Esophagus (tissue), 2 donors: ENCODE measurements around the gene PARD3. TPM values are rescaled to one million over a fixed set of nuclear protein-coding genes. Genes with fewer than 3 reads are reported as not detected.

Source experiments
- H3K27ac ChIP-seq, 2 donors: one replicate each; pipeline ENCODE4 v1.5.1; 2013; ENCODE audit warnings: low read depth in 2 of 2, mild to moderate bottlenecking in 2 of 2, inconsistent platforms in 1 of 2, low read length in 1 of 2, moderate library complexity in 1 of 2
- H3K27me3 ChIP-seq, 2 donors: one replicate each; pipeline ENCODE4 v1.6.1; 2013; ENCODE audit warnings: low read length in 2 of 2, control low read depth in 1 of 2, mild to moderate bottlenecking in 1 of 2; ENCODE audit not compliant: insufficient read depth in 2 of 2, control insufficient read depth in 1 of 2
- H3K36me3 ChIP-seq, 2 donors: one replicate each; pipeline ENCODE4 v1.6.1; 2013; ENCODE audit warnings: low read length in 1 of 2; ENCODE audit not compliant: control insufficient read depth in 2 of 2, insufficient read depth in 2 of 2
- H3K4me1 ChIP-seq, 2 donors: one replicate each; pipeline ENCODE4 v1.6.1; 2013; ENCODE audit warnings: low read length in 1 of 2; ENCODE audit not compliant: control insufficient read depth in 2 of 2, insufficient read depth in 2 of 2
- H3K4me3 ChIP-seq, 2 donors: one replicate each; pipeline ENCODE4 v1.5.1; 2013; ENCODE audit warnings: low read length in 2 of 2, mild to moderate bottlenecking in 2 of 2, low read depth in 1 of 2, moderate library complexity in 1 of 2
- H3K9me3 ChIP-seq, 2 donors: one replicate each; pipeline ENCODE4 v1.6.1; 2013; ENCODE audit warnings: mild to moderate bottlenecking in 2 of 2, low read depth in 1 of 2, low read length in 1 of 2, moderate library complexity in 1 of 2; ENCODE audit not compliant: control insufficient read depth in 2 of 2, insufficient read depth in 1 of 2
- WGBS, 2 donors: extraction: QIAGEN DNeasy Blood & Tissue Kit; methylation state at CpG; one replicate each; pipeline ENCODE4 v1.1.7; 2013; 5-methylcytosine and 5-hydroxymethylcytosine counted together
- polyA plus RNA-seq, 2 donors: library from polyadenylated mRNA; stranded (reverse); fragments of 200-250 nt; gene quantifications; one replicate each; pipeline ENCODE4 v1.2.3, GENCODE V29; 2013
- donor health status: healthy with polysubstance abuse.
- donor health status: Bipolar disorder and iron deficiency.

PARD3 gene
- polyA plus RNA-seq, 2 donors = 40.3 to 71.3 TPM

GRCh38 chr10:34498821-34499220 is 316.3 kb downstream of the PARD3 start:
- H3K27me3 ChIP-seq = no peaks in the 10 kb centered on the region

GRCh38 chr10:34495938-34496337 is 319.2 kb downstream of the PARD3 start:
- H3K9me3 ChIP-seq = no peaks in the 10 kb centered on the region
- H3K27ac ChIP-seq = no peak overlapping the region
- H3K36me3 ChIP-seq = no peaks in the 10 kb centered on the region
- no peaks in the 10 kb centered on the region for H3K27me3 ChIP-seq
- no peaks in the 10 kb centered on the region for H3K4me1 ChIP-seq
- no peak overlapping the region for H3K4me3 ChIP-seq
- 68 to 78% methylated on average over 2 of the region's 2 CpGs for WGBS, 2 donors

More at GRCh38 chr10:34498821-34499220, 316.3 kb downstream of the PARD3 start:
- H3K4me3 ChIP-seq = no peak overlapping the region
- WGBS, 2 donors = 95 to 96% methylated on average over 1 of the region's 1 CpG
- no peaks in the 10 kb centered on the region for H3K36me3 ChIP-seq
- no peak overlapping the region for H3K27ac ChIP-seq
- no peaks in the 10 kb centered on the region for H3K4me1 ChIP-seq
- H3K9me3 ChIP-seq = no peaks in the 10 kb centered on the region

GRCh38 chr10:34494012-34494411 is 321.1 kb downstream of the PARD3 start:
- Histone ChIP-seq H3K27ac (no peak overlapping the region), H3K4me1 (no peaks in the 10 kb centered on the region), H3K27me3 (no peaks in the 10 kb centered on the region), H3K4me3 (no peak overlapping the region), H3K9me3 (no peaks in the 10 kb centered on the region), H3K36me3 (no peaks in the 10 kb centered on the region)
- 93 to 97% methylated on average over 5 of the region's 5 CpGs for WGBS, 2 donors

GRCh38 chr10:34492081-34492480 is 323.0 kb downstream of the PARD3 start:
- Histone ChIP-seq H3K9me3 (no peaks in the 10 kb centered on the region), H3K27ac (no peak overlapping the region), H3K27me3 (no peaks in the 10 kb centered on the region), H3K36me3 (no peaks in the 10 kb centered on the region), H3K4me1 (no peaks in the 10 kb centered on the region), H3K4me3 (no peak overlapping the region)
- WGBS, 2 donors = 51 to 69% methylated on average over 7 of the region's 7 CpGs

GRCh38 chr10:34491678-34492077 is 323.4 kb downstream of the PARD3 start:
- WGBS, 2 donors = 29 to 41% methylated on average over 3 of the region's 3 CpGs
- H3K27me3 ChIP-seq = no peaks in the 10 kb centered on the region
- no peak overlapping the region for H3K4me3 ChIP-seq
- no peaks in the 10 kb centered on the region for H3K4me1 ChIP-seq
- H3K36me3 ChIP-seq = no peaks in the 10 kb centered on the region
- no peaks in the 10 kb centered on the region for H3K9me3 ChIP-seq
- H3K27ac ChIP-seq = no peak overlapping the region

GRCh38 chr10:34489973-34490745 is 324.9 kb downstream of the PARD3 start:
- no peaks in the 10 kb centered on the region for H3K36me3 ChIP-seq
- WGBS, 2 donors = 43 to 70% methylated on average over 7 of the region's 7 CpGs
- H3K4me3 ChIP-seq = no peak overlapping the region
- H3K4me1 ChIP-seq = no peaks in the 10 kb centered on the region
- H3K9me3 ChIP-seq = no peaks in the 10 kb centered on the region
- H3K27me3 ChIP-seq = no peaks in the 10 kb centered on the region
- peak overlapping the region; percentile 11 to 37 for H3K27ac ChIP-seq

- Histone ChIP-seq H3K4me1 (no peaks in the 10 kb centered on the region), H3K27ac (no peak overlapping the region), H3K36me3 (no peaks in the 10 kb centered on the region), H3K27me3 (no peaks in the 10 kb centered on the region), H3K9me3 (no peaks in the 10 kb centered on the region), H3K4me3 (no peak overlapping the region)
- WGBS, 2 donors = 78 to 85% methylated on average over 3 of the region's 3 CpGs
Observed at GRCh38 chr10:34489411-34489810, 325.7 kb downstream of the PARD3 start.

- no peaks in the 10 kb centered on the region for H3K36me3 ChIP-seq
- 95 to 97% methylated on average over 22 of the region's 22 CpGs for WGBS, 2 donors
- H3K4me1 ChIP-seq = no peaks in the 10 kb centered on the region
- H3K4me3 ChIP-seq = no peak overlapping the region
- no peaks in the 10 kb centered on the region for H3K9me3 ChIP-seq
- no peaks in the 10 kb centered on the region for H3K27me3 ChIP-seq
- H3K27ac ChIP-seq = no peak overlapping the region
Observed at GRCh38 chr10:34488476-34489130, 326.5 kb downstream of the PARD3 start.

- Histone ChIP-seq H3K4me1 (no peaks in the 10 kb centered on the region), H3K9me3 (no peaks in the 10 kb centered on the region), H3K36me3 (no peaks in the 10 kb centered on the region), H3K27ac (no peak overlapping the region), H3K27me3 (no peaks in the 10 kb centered on the region), H3K4me3 (no peak overlapping the region)
- WGBS, 2 donors = 93 to 94% methylated on average over 5 of the region's 5 CpGs
Observed at GRCh38 chr10:34486008-34486407, 329.1 kb downstream of the PARD3 start.

GRCh38 chr10:34484164-34484563 is 330.9 kb downstream of the PARD3 start:
- H3K36me3 ChIP-seq = no peaks in the 10 kb centered on the region
- no peaks in the 10 kb centered on the region for H3K9me3 ChIP-seq
- peaks cover 0 to 3% of the 10 kb centered on the region in 2 donors for H3K4me1 ChIP-seq
- WGBS, 2 donors = 80 to 85% methylated on average over 4 of the region's 4 CpGs
- no peak overlapping the region for H3K27ac ChIP-seq
- no peak overlapping the region for H3K4me3 ChIP-seq
- H3K27me3 ChIP-seq = no peaks in the 10 kb centered on the region
